GM23248 (cell line): ENCODE measurements around the gene CMYA5.

Experiments
- EZH2 ChIP-seq: fragments of 200-600 bp; sonication (generic); IDR thresholded peaks from 2 replicates; pipeline ENCODE4 v1.6.1; 2018; ENCODE audit warnings: antibody characterized with exemption, mild to moderate bottlenecking; ENCODE audit not compliant: insufficient read depth, poor library complexity, severe bottlenecking
- EZH2phosphoT487 ChIP-seq: fragments of 200-600 bp; sonication (generic); IDR thresholded peaks from 2 replicates; pipeline ENCODE4 v1.6.1; 2018; ENCODE audit warnings: antibody characterized with exemption, moderate library complexity, mild to moderate bottlenecking, low read depth; ENCODE audit not compliant: insufficient read depth

DNA sequence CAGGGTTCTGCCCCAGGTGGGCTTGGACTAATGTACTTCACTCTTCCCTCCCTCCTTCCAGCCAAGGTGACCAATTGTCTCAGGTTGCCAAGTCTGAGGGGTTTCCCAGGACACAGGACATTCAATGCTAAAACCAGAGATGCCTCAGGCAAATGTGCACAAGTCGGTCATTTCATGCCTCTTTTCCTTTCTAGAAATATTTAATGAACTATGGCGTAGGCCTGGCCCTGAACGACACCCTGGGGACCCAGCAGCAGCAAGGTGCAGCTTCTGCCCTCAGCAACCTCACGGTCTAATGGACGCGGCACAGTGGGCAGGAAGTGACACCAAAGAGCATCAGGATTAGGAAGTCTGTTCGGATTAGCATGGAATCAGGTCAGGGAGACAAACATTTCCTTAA lies 153.4 kb downstream of the CMYA5 start:
- TF ChIP-seq EZH2 (no peak), EZH2phosphoT487 (no peak)
